ENCODE data around the gene TARM1.
"Not testable (repeated sequence)": the region's sequence is repeated elsewhere in the genome, so short reads cannot be mapped to it uniquely, and the experiment has no call there.

Gene TARM1

DNA sequence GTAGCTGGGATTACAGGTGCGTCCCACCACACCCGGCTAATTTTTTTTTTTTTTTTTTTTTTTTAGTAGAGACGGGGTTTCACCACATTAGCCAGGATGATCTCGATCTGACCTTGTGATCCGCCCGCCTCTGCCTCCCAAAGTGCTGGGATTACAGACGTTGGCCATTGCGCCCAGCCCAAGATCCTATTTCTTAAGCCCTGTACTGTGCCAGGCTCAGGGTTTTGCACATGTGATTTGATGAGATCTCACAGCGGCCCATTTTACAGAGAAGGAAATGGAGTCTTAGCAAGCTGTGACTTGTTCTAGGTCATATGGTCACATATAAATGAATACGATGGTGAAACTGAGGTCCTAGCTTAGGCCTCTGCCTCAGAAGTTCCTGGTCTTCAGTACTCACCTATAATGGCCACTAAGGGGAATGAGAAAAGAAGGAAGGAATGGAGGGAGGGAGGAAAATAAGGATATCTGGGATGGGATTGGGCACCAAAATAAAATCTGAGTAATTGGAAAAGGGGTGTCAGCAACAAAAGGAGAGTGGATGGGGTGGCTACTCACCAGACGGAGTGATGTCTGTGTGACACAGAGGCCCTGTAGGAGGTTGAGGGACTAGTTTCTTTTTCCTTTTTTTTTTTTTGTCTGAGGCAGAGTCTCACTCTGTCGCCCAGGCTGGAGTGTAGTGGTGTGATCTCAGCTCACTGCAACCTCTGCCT, 18.2 kb upstream of the TARM1 start:
- DNase-seq, result no peak

DNA sequence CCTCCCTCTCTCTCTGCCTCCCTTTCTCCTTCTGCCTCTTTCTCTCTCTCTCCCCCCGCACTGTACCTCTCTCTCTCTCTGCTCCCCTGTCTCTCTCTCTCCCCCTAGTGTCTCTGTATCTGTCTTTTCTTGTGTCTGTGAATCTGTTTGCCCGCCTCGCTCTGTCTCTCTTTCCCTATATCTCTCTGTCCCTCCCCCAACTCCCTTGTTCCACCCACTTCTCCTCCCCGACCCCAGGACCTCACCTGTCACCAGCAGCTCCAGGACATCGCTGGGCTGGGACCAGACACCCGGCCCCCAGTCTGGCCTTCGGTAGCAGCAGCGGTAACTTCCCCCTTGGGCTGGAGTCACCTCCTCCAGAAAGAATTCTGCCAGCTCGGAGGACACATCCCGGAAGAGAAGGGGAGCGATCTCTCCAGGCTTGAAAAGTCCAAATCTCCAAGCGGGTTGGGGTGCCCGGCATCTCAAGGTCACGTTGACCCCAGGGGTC, 15.5 kb upstream of the TARM1 start:
- no peak for DNase-seq

GRCh38 chr19:54095859-54096616, 14.9 kb upstream of the TARM1 start:
- DNase-seq, result peak in 1 of 2 experiments; percentile 36

GRCh38 chr19:54095136-54095858, 14.1 kb upstream of the TARM1 start:
- DNase-seq, result no peak

GRCh38 chr19:54094426-54095000, 13.3 kb upstream of the TARM1 start:
- DNase-seq, result no peak

GRCh38 chr19:54084410-54084809, 3.2 kb upstream of the TARM1 start:
- DNase-seq, result no peak

DNA sequence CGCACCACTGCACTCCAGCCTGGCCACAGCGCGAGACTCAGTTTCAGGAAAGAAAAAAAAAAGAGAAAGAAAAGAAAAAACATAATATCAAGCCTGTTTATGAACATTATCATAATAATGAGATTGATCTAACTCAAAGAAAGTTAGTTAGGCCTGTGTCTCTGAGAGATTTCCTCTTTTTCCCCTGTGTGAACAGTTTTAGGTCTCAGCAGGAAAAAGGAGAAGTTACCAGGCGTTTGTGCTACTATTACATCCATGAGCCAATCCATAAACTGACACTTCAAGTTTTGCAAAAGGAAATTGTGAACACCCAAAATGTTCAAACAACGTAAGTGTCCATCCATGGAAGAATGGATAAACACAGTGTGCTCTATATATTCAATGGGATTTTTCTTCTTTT, 3.8 kb downstream of the TARM1 start:
- DNase-seq, result no peak

GRCh38 chr19:54074851-54075250, 6.3 kb downstream of the TARM1 start:
- no peak for DNase-seq

- DNase-seq, result no peak
Measured at GRCh38 chr19:54073829-54074228, 7.3 kb downstream of the TARM1 start.

DNA sequence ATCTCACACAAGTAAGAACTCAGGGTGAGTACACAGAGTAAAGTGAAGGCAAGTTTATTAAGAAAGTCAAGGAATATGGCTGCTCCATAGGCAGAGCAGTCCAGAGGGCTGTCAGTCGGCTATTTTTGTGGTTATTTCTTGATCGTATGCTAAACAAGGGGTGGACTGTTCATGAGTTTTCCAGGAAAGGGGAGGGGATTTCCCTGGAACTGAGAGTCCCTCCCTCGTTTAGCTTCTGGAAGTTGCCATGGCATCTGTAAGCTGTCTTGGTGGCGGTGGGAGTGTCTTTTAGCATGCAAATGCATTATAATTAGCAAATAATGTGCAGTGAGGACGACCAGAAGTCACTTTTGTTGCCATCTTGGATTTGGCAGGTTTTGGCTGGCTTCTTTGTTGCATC, 11.7 kb downstream of the TARM1 start:
- no peak for DNase-seq

GRCh38 chr19:54063350-54064116, 17.6 kb downstream of the TARM1 start, which contains the start of gene VSTM1:
TSS of gene VSTM1 (minus strand) at chr19:54063897. CDS start at chr19:54063777, 120 bp downstream.
- no peak for DNase-seq

GRCh38 chr19:54062643-54063042, 18.5 kb downstream of the TARM1 start:
- DNase-seq, result no peak

DNA sequence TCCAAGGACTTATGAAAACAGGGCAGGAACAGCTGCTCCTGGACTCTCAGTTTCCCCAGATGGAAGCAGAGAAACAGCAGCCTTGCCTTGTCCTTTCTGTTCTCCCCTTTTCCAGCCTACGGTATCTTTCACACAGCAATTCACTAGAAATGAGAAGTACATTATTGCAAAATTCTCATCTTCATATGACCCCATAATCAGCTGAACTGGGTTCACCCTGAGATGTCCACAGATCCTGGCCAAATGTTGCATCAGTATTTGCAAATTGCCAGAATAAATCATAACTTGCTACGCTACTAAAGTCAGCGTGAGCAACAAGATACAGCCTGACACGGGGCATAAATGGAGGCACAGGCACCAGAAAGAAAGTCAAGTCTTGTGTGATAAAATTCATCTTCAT, 33.5 kb downstream of the TARM1 start:
- no peak for DNase-seq

GRCh38 chr19:54045771-54046170, 35.4 kb downstream of the TARM1 start:
- DNase-seq, result no peak

- no peak for DNase-seq
Measured at GRCh38 chr19:54042989-54043388, 38.2 kb downstream of the TARM1 start.

DNA sequence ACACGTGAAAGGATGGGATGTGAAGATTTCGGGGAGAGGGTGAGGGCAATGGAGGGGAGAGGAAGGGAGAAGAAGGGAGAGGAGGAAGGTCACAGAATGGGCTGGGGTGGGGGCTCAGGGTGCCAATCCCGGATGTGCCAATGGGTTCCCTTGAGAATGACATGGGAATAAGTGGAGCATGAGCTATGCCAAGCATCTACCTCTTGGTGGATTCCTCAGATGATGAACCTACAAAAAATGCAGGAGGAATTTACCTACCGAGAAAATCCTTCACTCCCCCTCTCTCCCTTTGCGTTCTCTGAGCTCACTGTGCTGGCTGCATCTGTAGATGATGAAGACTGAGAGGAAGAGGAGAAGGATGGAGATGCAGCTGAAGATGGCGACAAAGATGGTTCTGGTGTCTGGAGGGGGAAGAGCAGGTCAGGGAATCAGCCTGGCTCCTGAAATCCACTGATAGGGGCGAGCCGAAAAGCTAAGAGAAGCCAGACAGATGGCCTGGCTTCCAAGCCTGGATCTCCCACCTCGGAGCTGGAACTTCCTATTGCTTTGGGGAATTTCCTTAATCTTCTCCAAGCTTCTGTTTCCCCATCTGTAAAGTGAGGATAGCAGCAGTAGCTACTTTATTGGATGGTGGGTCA, 39.1 kb downstream of the TARM1 start:
- DNase-seq, result no peak

GRCh38 chr19:54040003-54040402, 41.2 kb downstream of the TARM1 start:
- DNase-seq, result no peak

GRCh38 chr19:54036542-54036941, 44.6 kb downstream of the TARM1 start:
- not testable (repeated sequence) for DNase-seq

DNA sequence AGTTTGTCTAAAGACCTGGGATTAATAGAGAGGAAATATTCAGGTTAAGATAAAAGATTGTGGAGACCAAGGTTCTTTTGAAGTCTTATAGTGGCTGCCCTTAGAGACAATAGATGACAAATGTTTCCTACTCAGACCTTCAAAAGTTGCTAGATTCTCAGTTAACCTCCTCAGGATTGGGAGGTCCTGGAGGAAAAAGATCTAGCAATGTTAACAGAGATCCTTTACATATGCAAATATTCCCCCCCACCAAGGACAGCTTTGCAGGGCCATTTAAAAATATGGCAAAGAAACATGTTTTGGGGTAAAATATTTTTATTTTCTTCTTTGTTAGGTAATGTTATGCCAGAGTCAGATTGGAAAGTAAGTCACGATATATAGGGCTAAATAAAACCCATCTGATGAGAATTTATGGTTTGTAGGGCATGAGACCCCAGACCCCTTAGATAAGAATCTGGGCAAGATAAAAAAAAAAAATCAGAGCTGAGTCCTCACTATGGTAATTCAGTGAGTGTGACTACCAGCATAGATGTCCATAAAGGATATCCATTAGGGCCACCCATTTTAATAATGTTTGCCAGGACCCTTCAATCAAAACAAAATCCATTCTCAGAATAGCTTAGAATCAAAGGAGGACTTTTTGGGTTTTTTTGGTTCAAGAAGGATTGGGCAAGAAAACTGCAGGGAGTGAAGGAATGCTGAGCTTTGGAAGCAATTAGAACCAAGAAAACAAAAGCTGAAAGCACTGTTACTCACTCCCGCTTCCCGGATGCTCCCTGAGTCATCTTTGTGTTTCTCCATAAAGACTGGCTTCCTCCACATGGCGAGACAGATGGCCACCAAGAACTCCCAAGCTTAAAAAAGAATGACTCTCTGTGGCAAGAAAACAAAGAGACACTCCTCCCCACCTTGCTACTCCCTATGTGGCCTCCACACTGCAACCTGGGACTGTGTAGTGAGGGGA, 45.7 kb downstream of the TARM1 start:
- no peak for DNase-seq

GRCh38 chr19:54030895-54031586, 50.1 kb downstream of the TARM1 start:
- no peak for DNase-seq
